ENCODE measurements around the gene PPIF. TPM values are rescaled to one million over a fixed set of nuclear protein-coding genes. Genes with fewer than 3 reads are reported as not detected.

Gene PPIF
- total RNA-seq, 1 donor from 2014 or later, result 27.1 TPM

- TF ChIP-seq EZH2 (IDR thresholded peaks at IDR 0.05) (no peak), CTCF (IDR thresholded peaks at IDR 0.05) (no peak), EZH2phosphoT487 (IDR thresholded peaks at IDR 0.05) (no peak)
These were observed 36.9 kb upstream of the PPIF start for GRCh38 chr10:79310200-79310865.

GRCh38 chr10:79310911-79311573 is 36.2 kb upstream of the PPIF start:
- H3K4me3 Mint-ChIP-seq, result no peak overlapping the region

More at GRCh38 chr10:79310200-79310865, 36.9 kb upstream of the PPIF start:
- H3K4me3 Mint-ChIP-seq, result no peak overlapping the region
- Histone ChIP-seq H3K4me3 (no peak overlapping the region), H3K27ac (no peak overlapping the region), H3K27me3 (no peaks in the 10 kb centered on the region), H4K20me1 (ENCODE audit: low read depth) (no peaks in the 10 kb centered on the region), H3F3A (ENCODE audit: low read depth) (peaks cover 5% of the 10 kb centered on the region), H3K9ac (no peak overlapping the region), H2AFZ (replicated peaks) (no peak overlapping the region), H3K36me3 (no peaks in the 10 kb centered on the region), H3K4me1 (no peaks in the 10 kb centered on the region), H3K4me2 (no peak overlapping the region), H3K9me3 (ENCODE audit: low read depth) (no peaks in the 10 kb centered on the region), H3K79me2 (ENCODE audit: low read depth) (no peaks in the 10 kb centered on the region)
- DNase-seq (ENCODE audit: low spot score), result no peak
- no peak overlapping the region for H3K27ac Mint-ChIP-seq
- peaks cover 6% of the 10 kb centered on the region for H3K4me1 Mint-ChIP-seq
- peaks cover 18% of the 10 kb centered on the region for H3K27me3 Mint-ChIP-seq (ENCODE audit: insufficient read depth, low read depth)
- no peaks in the 10 kb centered on the region for H3K9me3 Mint-ChIP-seq
- H3K36me3 Mint-ChIP-seq, result peaks cover 25% of the 10 kb centered on the region

GRCh38 chr10:79311581-79312407 is 35.5 kb upstream of the PPIF start:
- no peak for TF ChIP-seq EZH2 (IDR thresholded peaks at IDR 0.05)
- no peak for TF ChIP-seq EZH2phosphoT487 (IDR thresholded peaks at IDR 0.05)
- TF ChIP-seq CTCF (IDR thresholded peaks at IDR 0.05), result no peak
- peaks cover 20% of the 10 kb centered on the region for H3K27me3 Mint-ChIP-seq (ENCODE audit: insufficient read depth, low read depth)
- peaks cover 26% of the 10 kb centered on the region for H3K36me3 Mint-ChIP-seq
- Histone ChIP-seq H3K79me2 (ENCODE audit: low read depth) (no peaks in the 10 kb centered on the region), H3K27me3 (no peaks in the 10 kb centered on the region), H3K36me3 (no peaks in the 10 kb centered on the region), H3K4me2 (no peak overlapping the region), H2AFZ (replicated peaks) (no peak overlapping the region), H3K27ac (no peak overlapping the region), H3K4me1 (peaks cover 5% of the 10 kb centered on the region), H3K4me3 (no peak overlapping the region), H3F3A (ENCODE audit: low read depth) (peaks cover 11% of the 10 kb centered on the region), H3K9ac (no peak overlapping the region), H3K9me3 (ENCODE audit: low read depth) (no peaks in the 10 kb centered on the region), H4K20me1 (ENCODE audit: low read depth) (peaks cover 2% of the 10 kb centered on the region)
- peak overlapping the region; percentile 42 for H3K27ac Mint-ChIP-seq
- H3K4me3 Mint-ChIP-seq, result no peak overlapping the region
- no peak for DNase-seq (ENCODE audit: low spot score)
- peaks cover 9% of the 10 kb centered on the region for H3K4me1 Mint-ChIP-seq
- no peaks in the 10 kb centered on the region for H3K9me3 Mint-ChIP-seq

More at GRCh38 chr10:79310911-79311573, 36.2 kb upstream of the PPIF start:
- Histone ChIP-seq H3K27ac (no peak overlapping the region), H2AFZ (replicated peaks) (no peak overlapping the region), H3K9ac (no peak overlapping the region), H3K36me3 (no peaks in the 10 kb centered on the region), H3K27me3 (no peaks in the 10 kb centered on the region), H4K20me1 (ENCODE audit: low read depth) (no peaks in the 10 kb centered on the region), H3K4me3 (no peak overlapping the region), H3K4me2 (no peak overlapping the region), H3K79me2 (ENCODE audit: low read depth) (no peaks in the 10 kb centered on the region), H3K4me1 (no peaks in the 10 kb centered on the region), H3F3A (ENCODE audit: low read depth) (peaks cover 11% of the 10 kb centered on the region), H3K9me3 (ENCODE audit: low read depth) (no peaks in the 10 kb centered on the region)
- Mint-ChIP-seq H3K27me3 (ENCODE audit: insufficient read depth, low read depth) (peaks cover 18% of the 10 kb centered on the region), H3K36me3 (peaks cover 29% of the 10 kb centered on the region), H3K27ac (no peak overlapping the region), H3K4me1 (peaks cover 6% of the 10 kb centered on the region), H3K9me3 (no peaks in the 10 kb centered on the region)
- DNase-seq (ENCODE audit: low spot score), result peak; percentile 37
- no peak for TF ChIP-seq EZH2 (IDR thresholded peaks at IDR 0.05)
- TF ChIP-seq CTCF (IDR thresholded peaks at IDR 0.05), result no peak
- no peak for TF ChIP-seq EZH2phosphoT487 (IDR thresholded peaks at IDR 0.05)

Data from neural progenitor cell (in vitro differentiated cells).